HG03565 (cell line): ENCODE data around the gene CD58.
A peak's percentile ranks its signal among the peaks of the same experiment; 100 is the strongest.

Experiments used
- ATAC-seq: cut with Tn5 transposase; IDR thresholded peaks from one replicate; pipeline ENCODE4 v1.9.1; 2021; ENCODE audit warnings: mild to moderate bottlenecking, moderate library complexity; ENCODE audit not compliant: unreplicated experiment

CD58 gene

GRCh38 chr1:116544588-116545358 lies 26.1 kb downstream of the CD58 start:
- peak; percentile 40 for ATAC-seq

GRCh38 chr1:116540088-116540487 lies 30.7 kb downstream of the CD58 start:
- ATAC-seq = peak; percentile 42

GRCh38 chr1:116538544-116538943 lies 32.3 kb downstream of the CD58 start:
- ATAC-seq = peak; percentile 76

GRCh38 chr1:116537898-116538297 lies 32.9 kb downstream of the CD58 start:
- no peak for ATAC-seq

GRCh38 chr1:116537040-116537831 lies 33.6 kb downstream of the CD58 start:
- ATAC-seq = no peak

- no peak for ATAC-seq
Observed at GRCh38 chr1:116534014-116534739, 36.6 kb downstream of the CD58 start.

- ATAC-seq = no peak
Observed at GRCh38 chr1:116533429-116533820, 37.4 kb downstream of the CD58 start.

GRCh38 chr1:116532671-116533428 lies 38.0 kb downstream of the CD58 start:
- no peak for ATAC-seq

- ATAC-seq = no peak
Observed at GRCh38 chr1:116531917-116532316, 38.9 kb downstream of the CD58 start.

- no peak for ATAC-seq
Observed at GRCh38 chr1:116529681-116530080, 41.1 kb downstream of the CD58 start.

- ATAC-seq = no peak
Observed at GRCh38 chr1:116529199-116529631, 41.6 kb downstream of the CD58 start.

- ATAC-seq = no peak
Observed at GRCh38 chr1:116528329-116529083, 42.3 kb downstream of the CD58 start.

- no peak for ATAC-seq
Observed at GRCh38 chr1:116525440-116525839, 45.4 kb downstream of the CD58 start.

GRCh38 chr1:116521186-116521585 lies 49.6 kb downstream of the CD58 start:
- no peak for ATAC-seq

- no peak for ATAC-seq
Observed at GRCh38 chr1:116518400-116518799, 52.4 kb downstream of the CD58 start.

GRCh38 chr1:116516631-116517030 lies 54.2 kb downstream of the CD58 start:
- no peak for ATAC-seq

GRCh38 chr1:116515702-116516101 lies 55.1 kb downstream of the CD58 start:
- no peak for ATAC-seq

GRCh38 chr1:116514708-116515525 lies 55.9 kb downstream of the CD58 start:
- ATAC-seq = peak; percentile 75

GRCh38 chr1:116513956-116514355 lies 56.9 kb downstream of the CD58 start:
- no peak for ATAC-seq
